HEK293 (cell line): ENCODE measurements around the gene DLGAP4.

Experiments used
- CTCF ChIA-PET: fragments of 350-600 bp; formaldehyde crosslinking; extraction: SDS; loops from one replicate; lab custom pipeline; 2021; ENCODE audit warnings: antibody characterized with exemption; lab: Yijun Ruan, JAX
- POLR2A ChIA-PET: fragments of 300-600 bp; formaldehyde crosslinking; extraction: SDS; loops from one replicate; lab custom pipeline; 2020; ENCODE audit warnings: antibody characterized with exemption, inconsistent platforms; lab: Yijun Ruan, JAX
- H3K27ac ChIP-seq: fragments of 200-500 bp; sonication (Bioruptor generic); 2 replicates; pipeline ENCODE4 v1.5.1; 2014; ENCODE audit warnings: low read depth, low read length, control low read depth, inconsistent platforms; ENCODE audit errors: extremely low read depth
- H3K36me3 ChIP-seq, 2 experiments: fragments of 200-500 bp in 1 of 2; sonication (Bioruptor generic) in 1 of 2; 1 replicate in 1 of 2; 2 replicates in 1 of 2; pipeline ENCODE4 v1.5.1; 2014 to 2017; ENCODE audit warnings: inconsistent platforms in 2 of 2, low read length in 2 of 2; ENCODE audit not compliant: control insufficient read depth in 2 of 2, insufficient read depth in 1 of 2
- H3K4me1 ChIP-seq: fragments of 200-500 bp; sonication (Bioruptor generic); 2 replicates; pipeline ENCODE4 v1.5.1; 2014; ENCODE audit warnings: mild to moderate bottlenecking, low read length, inconsistent platforms; ENCODE audit not compliant: control insufficient read depth, insufficient read depth
- H3K4me3 ChIP-seq: 2 replicates; pipeline ENCODE4 v1.5.1; 2011; ENCODE audit warnings: low read depth, mild to moderate bottlenecking, control low read depth, low read length, moderate library complexity
- H3K9me3 ChIP-seq: fragments of 200-500 bp; sonication (Bioruptor generic); 2 replicates; pipeline ENCODE4 v1.5.1; 2014; ENCODE audit warnings: low read depth, low read length, inconsistent platforms; ENCODE audit not compliant: control insufficient read depth, insufficient read depth
- EGR2 ChIP-seq: fragments of 450-650 bp; formaldehyde crosslinking; IDR thresholded peaks from 2 replicates; pipeline ENCODE4 v1.5.1; 2016; ENCODE audit warnings: low read depth, missing biosample characterization, missing genetic modification characterization
- GLIS1 ChIP-seq: fragments of 450-650 bp; formaldehyde crosslinking; IDR thresholded peaks from 2 replicates; pipeline ENCODE4 v1.5.1; 2016; ENCODE audit warnings: missing biosample characterization, missing genetic modification characterization
- KLF9 ChIP-seq: fragments of 450-650 bp; formaldehyde crosslinking; IDR thresholded peaks from 2 replicates; pipeline ENCODE4 v1.5.1; 2016; ENCODE audit warnings: missing biosample characterization, missing genetic modification characterization, low read depth
- PRDM10 ChIP-seq: fragments of 450-650 bp; formaldehyde crosslinking; IDR thresholded peaks from 2 replicates; pipeline ENCODE4 v1.5.1; 2016; ENCODE audit warnings: missing biosample characterization, missing genetic modification characterization
- ZBTB26 ChIP-seq: fragments of 450-650 bp; formaldehyde crosslinking; optimal IDR thresholded peaks from 2 replicates; pipeline ENCODE3; 2016; ENCODE audit warnings: missing biosample characterization, mild to moderate bottlenecking, missing genetic modification characterization
- ZBTB48 ChIP-seq: fragments of 450-650 bp; formaldehyde crosslinking; IDR thresholded peaks from 2 replicates; pipeline ENCODE4 v1.5.1; 2016; ENCODE audit warnings: missing biosample characterization, missing genetic modification characterization
- ZBTB7A ChIP-seq: fragments of 450-650 bp; formaldehyde crosslinking; IDR thresholded peaks from 2 replicates; pipeline ENCODE4 v1.5.1; 2016; ENCODE audit warnings: low read depth, missing biosample characterization, missing genetic modification characterization
- ZFHX2 ChIP-seq: fragments of 450-650 bp; formaldehyde crosslinking; conservative IDR thresholded peaks from 2 replicates; pipeline ENCODE4 v1.5.1; 2016; ENCODE audit warnings: missing biosample characterization, missing genetic modification characterization
- ZNF114 ChIP-seq: fragments of 450-650 bp; formaldehyde crosslinking; IDR thresholded peaks from 2 replicates; pipeline ENCODE4 v1.5.0; 2017; ENCODE audit warnings: missing biosample characterization, missing genetic modification characterization
- ZNF133 ChIP-seq: fragments of 450-650 bp; formaldehyde crosslinking; IDR thresholded peaks from 2 replicates; pipeline ENCODE4 v1.5.1; 2016; ENCODE audit warnings: missing biosample characterization, missing genetic modification characterization
- ZNF146 ChIP-seq: fragments of 450-650 bp; formaldehyde crosslinking; IDR thresholded peaks from 2 replicates; pipeline ENCODE4 v1.5.1; 2016; ENCODE audit warnings: missing biosample characterization, missing genetic modification characterization
- ZNF16 ChIP-seq: fragments of 450-650 bp; formaldehyde crosslinking; IDR thresholded peaks from 2 replicates; pipeline ENCODE4 v1.5.1; 2016; ENCODE audit warnings: low read depth, missing biosample characterization, missing genetic modification characterization
- ZNF23 ChIP-seq: fragments of 450-650 bp; formaldehyde crosslinking; IDR thresholded peaks from 2 replicates; pipeline ENCODE4 v1.5.1; 2016; ENCODE audit warnings: missing biosample characterization, missing genetic modification characterization, borderline replicate concordance
- ZNF266 ChIP-seq: fragments of 450-650 bp; formaldehyde crosslinking; IDR thresholded peaks from 2 replicates; pipeline ENCODE4 v1.5.1; 2016; ENCODE audit warnings: missing biosample characterization, missing genetic modification characterization, low read depth
- ZNF302 ChIP-seq: fragments of 450-650 bp; formaldehyde crosslinking; IDR thresholded peaks from 2 replicates; pipeline ENCODE4 v1.5.1; 2016; ENCODE audit warnings: missing biosample characterization, missing genetic modification characterization, low read depth
- ZNF350 ChIP-seq: fragments of 450-650 bp; formaldehyde crosslinking; IDR thresholded peaks from 2 replicates; pipeline ENCODE4 v1.5.0; 2017; ENCODE audit warnings: missing biosample characterization, mild to moderate bottlenecking, missing genetic modification characterization
- ZNF366 ChIP-seq: fragments of 450-650 bp; formaldehyde crosslinking; conservative IDR thresholded peaks from 2 replicates; pipeline ENCODE4 v1.5.1; 2016; ENCODE audit warnings: missing biosample characterization, missing genetic modification characterization
- ZNF416 ChIP-seq: fragments of 450-650 bp; formaldehyde crosslinking; IDR thresholded peaks from 2 replicates; pipeline ENCODE4 v1.5.1; 2016; ENCODE audit warnings: missing biosample characterization, missing genetic modification characterization
- ZNF530 ChIP-seq: fragments of 450-650 bp; formaldehyde crosslinking; IDR thresholded peaks from 2 replicates; pipeline ENCODE4 v1.5.1; 2016; ENCODE audit warnings: low read depth, missing biosample characterization, missing genetic modification characterization
- ZNF600 ChIP-seq: fragments of 450-650 bp; formaldehyde crosslinking; IDR thresholded peaks from 2 replicates; pipeline ENCODE4 v1.5.1; 2016; ENCODE audit warnings: missing biosample characterization, missing genetic modification characterization
- ZNF768 ChIP-seq: fragments of 450-650 bp; formaldehyde crosslinking; IDR thresholded peaks from 2 replicates; pipeline ENCODE4 v1.5.1; 2018; ENCODE audit warnings: missing biosample characterization, mild to moderate bottlenecking, missing genetic modification characterization
- ZSCAN23 ChIP-seq: fragments of 450-650 bp; formaldehyde crosslinking; IDR thresholded peaks from 2 replicates; pipeline ENCODE4 v1.5.1; 2016; ENCODE audit warnings: missing biosample characterization, missing genetic modification characterization
- TF ChIP-seq, protein P1 (sequence below): fragments of 450-650 bp; formaldehyde crosslinking; IDR thresholded peaks from 2 replicates; pipeline ENCODE4 v1.5.1; 2016; ENCODE audit warnings: missing biosample characterization, missing genetic modification characterization
- TF ChIP-seq, protein P2 (sequence below): fragments of 450-650 bp; formaldehyde crosslinking; IDR thresholded peaks from 2 replicates; pipeline ENCODE4 v1.5.1; 2016; ENCODE audit warnings: missing biosample characterization, missing genetic modification characterization

The DLGAP4 gene

DNA sequence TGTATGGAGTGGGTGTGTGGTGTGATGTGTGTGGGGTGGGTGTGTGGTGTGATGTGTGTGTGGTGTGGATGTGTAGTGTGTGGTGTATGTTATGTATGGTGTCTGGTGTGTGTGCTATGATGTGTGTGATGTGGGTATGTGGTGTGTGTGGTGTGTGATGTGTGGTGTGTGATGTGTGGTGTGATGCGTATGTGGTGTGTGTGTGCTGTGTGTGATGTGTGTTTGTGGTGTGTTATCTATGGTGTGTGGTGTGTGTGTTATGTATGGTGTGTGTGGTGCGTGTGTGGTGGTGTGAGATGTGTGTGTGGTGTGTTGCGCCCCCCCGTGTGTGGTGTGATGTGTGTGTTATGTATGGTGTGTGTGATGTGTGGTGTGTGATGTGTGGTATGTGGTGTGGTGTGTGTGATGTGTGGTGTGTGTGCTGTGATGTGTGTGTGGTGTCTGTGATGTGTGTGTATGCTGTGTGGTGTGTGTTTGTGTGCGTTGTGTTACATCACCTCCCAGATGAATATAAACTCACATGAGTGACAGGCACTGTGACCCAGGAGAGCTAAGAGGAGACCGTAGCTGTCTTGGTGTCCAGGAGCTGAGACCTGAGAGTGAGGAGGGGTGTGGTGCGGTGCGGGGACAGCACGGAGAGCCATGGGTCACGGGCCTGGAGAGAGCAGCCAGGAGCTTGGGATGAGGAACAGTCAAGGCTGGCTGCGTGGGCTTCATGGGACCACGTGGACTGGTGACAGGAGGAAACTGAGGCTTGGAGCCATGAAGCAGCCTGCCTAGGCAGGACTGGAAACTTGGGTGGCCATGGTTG lies 8.8 kb downstream of the DLGAP4 start (continued):
- TF ChIP-seq, protein P1, sequence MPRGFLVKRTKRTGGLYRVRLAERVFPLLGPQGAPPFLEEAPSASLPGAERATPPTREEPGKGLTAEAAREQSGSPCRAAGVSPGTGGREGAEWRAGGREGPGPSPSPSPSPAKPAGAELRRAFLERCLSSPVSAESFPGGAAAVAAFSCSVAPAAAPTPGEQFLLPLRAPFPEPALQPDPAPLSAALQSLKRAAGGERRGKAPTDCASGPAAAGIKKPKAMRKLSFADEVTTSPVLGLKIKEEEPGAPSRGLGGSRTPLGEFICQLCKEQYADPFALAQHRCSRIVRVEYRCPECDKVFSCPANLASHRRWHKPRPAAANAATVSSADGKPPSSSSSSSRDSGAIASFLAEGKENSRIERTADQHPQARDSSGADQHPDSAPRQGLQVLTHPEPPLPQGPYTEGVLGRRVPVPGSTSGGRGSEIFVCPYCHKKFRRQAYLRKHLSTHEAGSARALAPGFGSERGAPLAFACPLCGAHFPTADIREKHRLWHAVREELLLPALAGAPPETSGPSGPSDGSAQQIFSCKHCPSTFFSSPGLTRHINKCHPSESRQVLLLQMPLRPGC (tag by site-specific recombination), result no peak
- TF ChIP-seq ZNF114 (tag by site-specific recombination), result no peak
- no peak for TF ChIP-seq ZNF366 (tag by site-specific recombination)
- 0 out of 2 replicates have a peak, but pooled peaks have one; percentile 25 for TF ChIP-seq ZNF600 (tag by site-specific recombination)
- no peak for TF ChIP-seq ZNF133 (tag by site-specific recombination)
- TF ChIP-seq ZNF416 (tag by site-specific recombination), result no peak
- peak; percentile 25; the same call in 1 of the 2 replicates for TF ChIP-seq ZNF146
- TF ChIP-seq, protein P2, sequence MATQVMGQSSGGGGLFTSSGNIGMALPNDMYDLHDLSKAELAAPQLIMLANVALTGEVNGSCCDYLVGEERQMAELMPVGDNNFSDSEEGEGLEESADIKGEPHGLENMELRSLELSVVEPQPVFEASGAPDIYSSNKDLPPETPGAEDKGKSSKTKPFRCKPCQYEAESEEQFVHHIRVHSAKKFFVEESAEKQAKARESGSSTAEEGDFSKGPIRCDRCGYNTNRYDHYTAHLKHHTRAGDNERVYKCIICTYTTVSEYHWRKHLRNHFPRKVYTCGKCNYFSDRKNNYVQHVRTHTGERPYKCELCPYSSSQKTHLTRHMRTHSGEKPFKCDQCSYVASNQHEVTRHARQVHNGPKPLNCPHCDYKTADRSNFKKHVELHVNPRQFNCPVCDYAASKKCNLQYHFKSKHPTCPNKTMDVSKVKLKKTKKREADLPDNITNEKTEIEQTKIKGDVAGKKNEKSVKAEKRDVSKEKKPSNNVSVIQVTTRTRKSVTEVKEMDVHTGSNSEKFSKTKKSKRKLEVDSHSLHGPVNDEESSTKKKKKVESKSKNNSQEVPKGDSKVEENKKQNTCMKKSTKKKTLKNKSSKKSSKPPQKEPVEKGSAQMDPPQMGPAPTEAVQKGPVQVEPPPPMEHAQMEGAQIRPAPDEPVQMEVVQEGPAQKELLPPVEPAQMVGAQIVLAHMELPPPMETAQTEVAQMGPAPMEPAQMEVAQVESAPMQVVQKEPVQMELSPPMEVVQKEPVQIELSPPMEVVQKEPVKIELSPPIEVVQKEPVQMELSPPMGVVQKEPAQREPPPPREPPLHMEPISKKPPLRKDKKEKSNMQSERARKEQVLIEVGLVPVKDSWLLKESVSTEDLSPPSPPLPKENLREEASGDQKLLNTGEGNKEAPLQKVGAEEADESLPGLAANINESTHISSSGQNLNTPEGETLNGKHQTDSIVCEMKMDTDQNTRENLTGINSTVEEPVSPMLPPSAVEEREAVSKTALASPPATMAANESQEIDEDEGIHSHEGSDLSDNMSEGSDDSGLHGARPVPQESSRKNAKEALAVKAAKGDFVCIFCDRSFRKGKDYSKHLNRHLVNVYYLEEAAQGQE (tag by site-specific recombination), result no peak
- TF ChIP-seq ZNF768 (tag by site-specific recombination), result no peak
- no peak for TF ChIP-seq ZNF302 (tag by site-specific recombination)
- peak; percentile 25; the same call in 1 of the 2 replicates for TF ChIP-seq GLIS1 (tag by site-specific recombination)
- no peak for TF ChIP-seq KLF9
- no peak for TF ChIP-seq ZSCAN23 (tag by site-specific recombination)
- TF ChIP-seq ZBTB48 (tag by site-specific recombination), result no peak
- TF ChIP-seq ZBTB7A (tag by site-specific recombination), result no peak; the same call in 1 of the 2 replicates
- TF ChIP-seq ZNF530, result no peak
- TF ChIP-seq ZBTB26 (tag by site-specific recombination), result no peak
- TF ChIP-seq ZNF266, result no peak
- TF ChIP-seq, all 188 proteins: peak for 8

DNA sequence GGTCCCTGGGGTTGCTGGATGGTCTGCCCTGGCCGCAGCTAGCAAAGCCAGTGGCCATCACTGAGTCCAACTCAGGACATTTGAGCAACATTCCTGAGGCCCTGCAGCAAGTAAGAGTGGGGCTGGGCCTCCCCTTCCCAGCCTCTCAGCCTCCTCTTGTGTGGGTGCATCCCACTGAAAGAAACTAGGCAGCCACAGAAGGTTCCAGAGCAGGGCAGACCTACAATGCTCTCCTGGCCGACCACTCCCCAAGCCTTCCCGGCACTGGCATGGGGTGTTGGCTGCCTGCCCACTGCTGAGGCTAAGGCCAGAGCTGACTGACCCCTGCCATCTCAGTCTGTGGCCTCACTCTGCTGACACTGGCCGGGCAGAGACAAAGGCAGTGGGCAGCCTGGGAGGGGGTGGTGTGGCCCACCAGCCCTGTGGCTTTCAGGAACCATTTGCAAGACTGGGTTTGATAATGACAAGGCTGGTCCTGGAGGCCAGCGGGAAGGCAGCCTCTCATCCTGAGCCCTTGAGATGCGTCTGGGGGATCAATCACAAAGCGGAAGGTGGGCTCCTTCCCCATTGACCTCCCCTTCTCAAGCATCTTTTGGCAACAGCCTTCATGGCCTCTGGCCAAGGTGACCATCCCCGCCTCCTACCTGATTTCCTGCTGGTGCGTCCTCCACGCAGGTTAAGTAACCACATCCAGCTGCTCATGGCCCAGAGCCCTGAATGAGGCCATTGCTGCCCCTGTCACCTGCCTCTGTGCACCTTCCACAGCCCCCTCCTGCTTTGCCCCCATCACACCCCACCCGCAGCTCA lies 9.6 kb downstream of the DLGAP4 start:
- Histone ChIP-seq H3K4me3 (no peak overlapping the region), H3K36me3 (no peaks in the 10 kb centered on the region), H3K27ac (no peak overlapping the region), H3K9me3 (no peaks in the 10 kb centered on the region), H3K4me1 (no peaks in the 10 kb centered on the region)
- TF ChIP-seq EGR2 (peak; percentile 44), ZFHX2 (tag by site-specific recombination) (peak; percentile 73; the same call in 1 of the 2 replicates), PRDM10 (tag by site-specific recombination) (peak; percentile 68), ZNF16 (peak; percentile 71), ZNF23 (tag by site-specific recombination) (no peak), ZNF350 (tag by site-specific recombination) (no peak)
- CTCF ChIA-PET, result interaction anchor here (0.6 kb wide), 1 partner anchor 123 kb away, joined by 4 read pairs; no protein-coding TSS in a partner anchor
- POLR2A ChIA-PET, result no interaction called here
